RWPE1 (cell line): ENCODE data around the gene ICAM3.
A peak's percentile ranks its signal among the peaks of the same experiment; 100 is the strongest.

Experiments
- CTCF ChIA-PET: fragments of 350-600 bp; sonication (Branson Sonifier 250); formaldehyde crosslinking; extraction: SDS; loops from one replicate; lab custom pipeline; 2021; lab: Yijun Ruan, JAX
- POLR2A ChIA-PET: fragments of 400-600 bp; formaldehyde crosslinking; extraction: SDS; loops from one replicate; lab custom pipeline; 2020; ENCODE audit warnings: antibody characterized with exemption; ENCODE audit not compliant: low non-redundant PET; lab: Yijun Ruan, JAX
- DNase-seq: peaks from one replicate; pipeline ENCODE4 v3.0.0; 2012; ENCODE audit warnings: low spot score
- H3K27ac ChIP-seq: fragments of 450-650 bp; 2 replicates; pipeline ENCODE4 v1.5.1; 2017
- TF ChIP-seq, protein P1 (sequence below): fragments of 450-650 bp; conservative IDR thresholded peaks from 2 replicates; pipeline ENCODE4 v1.5.1; 2017; ENCODE audit warnings: low read depth, mild to moderate bottlenecking

Gene ICAM3

DNA sequence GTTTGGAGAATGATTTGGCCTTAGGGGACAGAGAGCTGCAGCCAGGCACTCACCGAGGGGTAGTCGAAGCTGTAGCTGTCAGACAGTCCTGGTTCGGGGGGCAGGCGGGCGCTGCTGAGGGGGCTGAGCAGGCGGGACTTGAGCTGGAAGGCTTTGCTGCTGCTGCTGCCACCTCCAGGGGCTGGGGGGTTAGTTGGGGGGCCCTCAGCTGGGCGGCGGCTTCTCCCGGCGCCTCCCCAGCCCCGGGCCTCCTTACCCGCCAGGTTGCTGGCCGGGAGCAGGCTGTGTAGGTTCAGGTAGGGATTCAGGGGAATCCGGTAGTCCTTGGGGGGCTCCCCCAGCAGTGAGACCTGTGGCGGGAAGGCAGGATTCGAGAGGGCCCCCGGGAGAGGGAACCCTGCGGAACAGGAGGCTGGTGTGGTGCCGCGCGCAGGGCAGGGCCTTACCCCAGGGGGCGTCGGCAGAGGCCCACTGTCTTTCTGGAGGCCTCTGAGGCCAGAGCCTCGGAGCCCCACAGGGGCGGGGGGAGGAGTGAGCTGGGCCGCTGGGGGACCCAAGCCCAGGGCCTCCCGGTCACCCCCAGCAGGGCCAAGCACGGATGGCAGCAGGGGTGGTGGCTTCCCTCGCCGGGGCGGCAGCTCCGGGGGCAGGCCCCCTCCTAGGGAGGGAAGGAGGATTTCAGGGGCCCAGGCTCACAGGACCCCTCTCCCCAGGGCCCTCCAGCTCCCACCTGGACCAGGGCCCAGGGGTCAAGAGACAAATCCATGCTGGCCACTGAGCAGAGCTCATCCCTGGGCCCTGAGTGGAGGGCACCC lies 18.6 kb downstream of the ICAM3 start:
- POLR2A ChIA-PET: no interaction called here
- TF ChIP-seq, protein P1, sequence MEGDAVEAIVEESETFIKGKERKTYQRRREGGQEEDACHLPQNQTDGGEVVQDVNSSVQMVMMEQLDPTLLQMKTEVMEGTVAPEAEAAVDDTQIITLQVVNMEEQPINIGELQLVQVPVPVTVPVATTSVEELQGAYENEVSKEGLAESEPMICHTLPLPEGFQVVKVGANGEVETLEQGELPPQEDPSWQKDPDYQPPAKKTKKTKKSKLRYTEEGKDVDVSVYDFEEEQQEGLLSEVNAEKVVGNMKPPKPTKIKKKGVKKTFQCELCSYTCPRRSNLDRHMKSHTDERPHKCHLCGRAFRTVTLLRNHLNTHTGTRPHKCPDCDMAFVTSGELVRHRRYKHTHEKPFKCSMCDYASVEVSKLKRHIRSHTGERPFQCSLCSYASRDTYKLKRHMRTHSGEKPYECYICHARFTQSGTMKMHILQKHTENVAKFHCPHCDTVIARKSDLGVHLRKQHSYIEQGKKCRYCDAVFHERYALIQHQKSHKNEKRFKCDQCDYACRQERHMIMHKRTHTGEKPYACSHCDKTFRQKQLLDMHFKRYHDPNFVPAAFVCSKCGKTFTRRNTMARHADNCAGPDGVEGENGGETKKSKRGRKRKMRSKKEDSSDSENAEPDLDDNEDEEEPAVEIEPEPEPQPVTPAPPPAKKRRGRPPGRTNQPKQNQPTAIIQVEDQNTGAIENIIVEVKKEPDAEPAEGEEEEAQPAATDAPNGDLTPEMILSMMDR: no peak
- no peak for DNase-seq
- H3K27ac ChIP-seq: no peak overlapping the region
- CTCF ChIA-PET: interaction anchor here (0.6 to 0.9 kb wide), 2 partner anchors 33 to 62 kb away, joined by 3 to 5 read pairs; no protein-coding TSS in a partner anchor

DNA sequence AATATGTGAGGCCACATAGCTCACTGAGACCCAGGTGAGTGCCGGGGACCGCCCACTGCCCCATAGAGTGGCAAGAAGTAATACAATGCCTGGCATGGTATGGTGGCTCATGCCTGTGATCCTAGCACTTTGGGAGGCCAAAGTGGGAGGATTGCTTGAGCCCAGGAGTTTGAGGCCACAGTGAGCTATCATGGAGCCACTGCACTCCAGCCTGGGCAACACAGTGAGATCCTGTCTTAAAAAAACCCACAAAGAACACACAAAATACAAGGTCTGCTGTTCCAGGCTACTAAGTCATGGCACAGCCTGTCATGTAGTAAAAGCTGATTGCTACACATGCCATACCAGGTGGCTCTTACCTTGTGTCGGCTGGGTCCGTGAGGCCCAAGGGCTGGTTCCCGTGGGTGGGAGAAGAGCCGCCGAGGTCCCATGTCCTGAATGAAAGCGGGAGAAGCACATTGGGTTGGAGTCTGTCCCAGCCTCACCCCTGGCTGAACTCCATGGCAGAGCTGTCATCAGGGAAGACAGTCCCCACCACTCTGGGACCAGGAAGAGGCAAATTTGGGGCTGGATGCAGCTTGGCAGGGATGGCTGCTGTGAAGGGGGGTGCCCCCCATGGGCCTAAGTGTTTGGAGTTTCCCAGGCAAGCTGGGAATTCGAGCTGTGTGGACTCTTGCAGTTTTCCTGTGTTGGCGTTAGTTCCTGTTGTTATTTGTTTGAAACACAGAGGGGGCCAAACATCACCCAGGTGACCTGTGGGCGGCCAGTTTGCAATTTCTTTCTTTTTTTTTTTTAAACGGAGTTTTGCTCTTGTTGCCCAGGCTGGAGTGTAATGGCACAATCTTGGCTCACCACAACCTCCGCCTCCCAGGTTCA lies 20.4 kb downstream of the ICAM3 start:
- CTCF ChIA-PET: interaction anchor here (1.0 to 1.2 kb wide), 2 partner anchors 12 to 49 kb away, joined by 3 read pairs; no protein-coding TSS in a partner anchor
- TF ChIP-seq, protein P1: no peak
- no peak for DNase-seq
- POLR2A ChIA-PET: no interaction called here
- H3K27ac ChIP-seq: peak overlapping the region; percentile 76

GRCh38 chr19:10317857-10318462 lies 21.5 kb downstream of the ICAM3 start:
- POLR2A ChIA-PET: interaction anchor here (0.6 kb wide), 1 partner anchor 48 kb away, joined by 3 read pairs; no protein-coding TSS in a partner anchor
- peak overlapping the region; percentile 76 for H3K27ac ChIP-seq
- CTCF ChIA-PET: interaction anchor here (1.0 to 1.2 kb wide), 2 partner anchors 13 to 48 kb away, joined by 3 read pairs; no protein-coding TSS in a partner anchor

DNA sequence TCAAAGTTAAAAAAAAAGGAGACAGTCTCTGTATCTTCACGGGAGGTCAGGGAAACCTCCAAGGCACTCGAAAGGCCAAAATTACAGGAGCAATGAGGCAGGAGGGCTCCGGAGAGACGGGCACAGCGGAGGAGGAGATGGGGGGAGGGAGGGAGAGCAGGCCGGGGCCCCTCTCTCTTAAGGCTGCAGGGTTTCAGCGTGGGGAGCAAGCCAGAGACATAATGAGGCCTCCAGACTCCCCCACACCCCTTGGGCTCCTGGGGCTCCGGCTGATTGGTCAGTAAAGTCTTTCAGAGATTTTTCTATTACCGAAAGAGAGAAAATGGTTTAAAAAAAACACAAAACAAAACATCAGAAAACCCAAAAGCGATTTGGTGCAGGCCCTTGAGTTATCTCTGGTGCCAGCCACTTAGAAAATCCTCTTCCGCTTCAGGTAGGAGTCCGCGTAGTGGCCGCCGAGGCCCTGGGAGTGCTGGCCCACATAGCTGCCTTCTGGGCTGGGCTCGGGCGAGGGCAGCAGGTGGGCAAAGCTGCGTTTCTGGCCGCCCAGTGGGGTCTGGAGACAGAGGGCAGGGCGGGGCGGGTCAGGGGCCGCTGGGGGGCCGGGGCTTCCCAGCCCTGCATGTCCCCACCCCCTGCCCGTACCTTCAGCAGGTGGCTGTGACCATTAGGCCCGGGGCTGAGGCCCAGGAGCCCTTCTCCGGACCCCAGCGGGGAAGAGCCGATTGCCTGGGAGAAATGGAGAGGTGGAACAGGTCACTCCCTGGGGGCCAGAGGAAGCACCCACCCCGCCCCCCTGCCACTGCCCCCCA lies 22.2 kb downstream of the ICAM3 start:
- DNase-seq: no peak
- CTCF ChIA-PET: interaction anchor here (0.5 kb wide), 1 partner anchor 83 kb away, joined by 3 read pairs; no protein-coding TSS in a partner anchor
- TF ChIP-seq, protein P1: no peak
- peak overlapping the region; percentile 76 for H3K27ac ChIP-seq
- POLR2A ChIA-PET: interaction anchor here (0.6 kb wide), 1 partner anchor 48 kb away, joined by 3 read pairs; no protein-coding TSS in a partner anchor

More at GRCh38 chr19:10317857-10318462, 21.5 kb downstream of the ICAM3 start:
- DNase-seq: no peak
- TF ChIP-seq, protein P1: no peak

- ChIA-PET POLR2A (interaction anchor here (0.6 to 0.7 kb wide), 2 partner anchors 10 to 155 kb away, joined by 3 to 9 read pairs; no protein-coding TSS in a partner anchor), CTCF (interaction anchor here (0.5 kb wide), 1 partner anchor 84 kb away, joined by 3 read pairs; no protein-coding TSS in a partner anchor)
- peak overlapping the region; percentile 76 for H3K27ac ChIP-seq
- TF ChIP-seq, protein P1: no peak
- DNase-seq: no peak
These were observed 23.0 kb downstream of the ICAM3 start for GRCh38 chr19:10316229-10317044.
